AG08396 (cell line): ENCODE results near the gene NKRF.
A peak's percentile ranks its signal among the peaks of the same experiment; 100 is the strongest.
"Not testable (repeated sequence)": the region's sequence is repeated elsewhere in the genome, so short reads cannot be mapped to it uniquely, and the experiment has no call there.

Experiments used
- DNase-seq: peaks from one replicate; pipeline ENCODE4 v3.0.0; 2012; ENCODE audit warnings: low spot score, mixed read lengths

The NKRF gene

GRCh38 chrX:119606280-119607017 is at the start of gene NKRF:
TSS of gene NKRF (minus strand) at chrX:119606424.
- peak; percentile 89 for DNase-seq

- peak; percentile 43 for DNase-seq
These were observed 48.9 kb upstream of the NKRF start for GRCh38 chrX:119655125-119655524.

GRCh38 chrX:119654112-119654531 is 47.9 kb upstream of the NKRF start:
- DNase-seq, result no peak

GRCh38 chrX:119648421-119648775 is 42.2 kb upstream of the NKRF start:
- DNase-seq, result no peak

GRCh38 chrX:119647552-119648420 is 41.6 kb upstream of the NKRF start:
- DNase-seq, result no peak

- DNase-seq, result no peak
These were observed 40.9 kb upstream of the NKRF start for GRCh38 chrX:119647089-119647488.

GRCh38 chrX:119646515-119646914 is 40.3 kb upstream of the NKRF start:
- no peak for DNase-seq

- DNase-seq, result no peak
These were observed 37.5 kb upstream of the NKRF start for GRCh38 chrX:119643696-119644095.

- no peak for DNase-seq
These were observed 34.5 kb upstream of the NKRF start for GRCh38 chrX:119640731-119641170.

- no peak for DNase-seq
These were observed 32.7 kb upstream of the NKRF start for GRCh38 chrX:119638725-119639471.

GRCh38 chrX:119637421-119637820 is 31.2 kb upstream of the NKRF start:
- DNase-seq, result not testable (repeated sequence)

- no peak for DNase-seq
These were observed 30.2 kb upstream of the NKRF start for GRCh38 chrX:119636419-119636818.

GRCh38 chrX:119635799-119636198 is 29.6 kb upstream of the NKRF start:
- no peak for DNase-seq

GRCh38 chrX:119635179-119635578 is 29.0 kb upstream of the NKRF start:
- no peak for DNase-seq

- no peak for DNase-seq
These were observed 19.6 kb upstream of the NKRF start for GRCh38 chrX:119625843-119626242.

GRCh38 chrX:119624951-119625668 is 18.9 kb upstream of the NKRF start:
- DNase-seq, result no peak

- DNase-seq, result no peak
These were observed 18.2 kb upstream of the NKRF start for GRCh38 chrX:119624417-119624816.

- DNase-seq, result no peak
These were observed 16.4 kb upstream of the NKRF start for GRCh38 chrX:119622356-119623232.

GRCh38 chrX:119618439-119618838 is 12.2 kb upstream of the NKRF start:
- DNase-seq, result no peak

GRCh38 chrX:119617517-119618164 is 11.4 kb upstream of the NKRF start:
- no peak for DNase-seq
